ENCODE measurements around the gene BAIAP2. TPM values are rescaled to one million over a fixed set of nuclear protein-coding genes. Genes with fewer than 3 reads are reported as not detected.
"Not testable (repeated sequence)": the region's sequence is repeated elsewhere in the genome, so short reads cannot be mapped to it uniquely, and the experiment has no call there.

BAIAP2 gene
- polyA plus RNA-seq, 4 donors = 30.8 to 48.7 (median 37.2) TPM

- DNase-seq (ENCODE audit: low read depth in 4 of 4, low spot score in 3 of 4) = no peak
Measured at GRCh38 chr17:81151278-81151677, 116.3 kb downstream of the BAIAP2 start.

GRCh38 chr17:81152288-81152828, 117.4 kb downstream of the BAIAP2 start:
- no peak for DNase-seq (ENCODE audit: low read depth in 4 of 4, low spot score in 3 of 4)

GRCh38 chr17:81153340-81153803, 118.4 kb downstream of the BAIAP2 start:
- no peak for DNase-seq (ENCODE audit: low read depth in 4 of 4, low spot score in 3 of 4)

GRCh38 chr17:81154016-81154415, 119.1 kb downstream of the BAIAP2 start:
- DNase-seq (ENCODE audit: low read depth in 4 of 4, low spot score in 3 of 4) = not testable (repeated sequence)

- DNase-seq (ENCODE audit: low read depth in 4 of 4, low spot score in 3 of 4) = no peak
Measured at GRCh38 chr17:81154961-81155360, 120.0 kb downstream of the BAIAP2 start.

- no peak for DNase-seq (ENCODE audit: low read depth in 4 of 4, low spot score in 3 of 4)
Measured at GRCh38 chr17:81156866-81157805, 122.2 kb downstream of the BAIAP2 start.

GRCh38 chr17:81157848-81158687, 123.1 kb downstream of the BAIAP2 start:
- no peak for DNase-seq (ENCODE audit: low read depth in 4 of 4, low spot score in 3 of 4)

- no peak for DNase-seq (ENCODE audit: low read depth in 4 of 4, low spot score in 3 of 4)
Measured at GRCh38 chr17:81158688-81159590, 124.0 kb downstream of the BAIAP2 start.

- DNase-seq (ENCODE audit: low read depth in 4 of 4, low spot score in 3 of 4) = no peak
Measured at GRCh38 chr17:81159611-81160265, 124.8 kb downstream of the BAIAP2 start.

- no peak for DNase-seq (ENCODE audit: low read depth in 4 of 4, low spot score in 3 of 4)
Measured at GRCh38 chr17:81160306-81160705, 125.4 kb downstream of the BAIAP2 start.

- DNase-seq (ENCODE audit: low read depth in 4 of 4, low spot score in 3 of 4) = no peak
Measured at GRCh38 chr17:81160747-81161453, 125.9 kb downstream of the BAIAP2 start.

GRCh38 chr17:81161536-81161935, 126.6 kb downstream of the BAIAP2 start:
- DNase-seq (ENCODE audit: low read depth in 4 of 4, low spot score in 3 of 4) = no peak

GRCh38 chr17:81161972-81162371, 127.0 kb downstream of the BAIAP2 start:
- DNase-seq (ENCODE audit: low read depth in 4 of 4, low spot score in 3 of 4) = no peak

- DNase-seq (ENCODE audit: low read depth in 4 of 4, low spot score in 3 of 4) = no peak
Measured at GRCh38 chr17:81162491-81162890, 127.5 kb downstream of the BAIAP2 start.

- no peak for DNase-seq (ENCODE audit: low read depth in 4 of 4, low spot score in 3 of 4)
Measured at GRCh38 chr17:81163051-81163695, 128.2 kb downstream of the BAIAP2 start.

- no peak for DNase-seq (ENCODE audit: low read depth in 4 of 4, low spot score in 3 of 4)
Measured at GRCh38 chr17:81163703-81164370, 128.9 kb downstream of the BAIAP2 start.

GRCh38 chr17:81164371-81165245, 129.7 kb downstream of the BAIAP2 start:
- DNase-seq (ENCODE audit: low read depth in 4 of 4, low spot score in 3 of 4) = no peak
